Pons (tissue), 1 donor: Measurements from ENCODE around the gene TPM1.
"Not testable (repeated sequence)": the region's sequence is repeated elsewhere in the genome, so short reads cannot be mapped to it uniquely, and the experiment has no call there.

Experiments used
- DNase-seq: peaks from one replicate; pipeline ENCODE4 v3.0.0-alpha.2; 2016; ENCODE audit warnings: low spot score

TPM1 gene

GRCh38 chr15:63041974-63042876 lies at the start of gene TPM1:
TPM1 (plus strand) TSS chr15:63042747; CDS start chr15:63042830, 83 bp downstream.
- DNase-seq: no peak

GRCh38 chr15:62993066-62993465 lies 49.5 kb upstream of the TPM1 start:
- no peak for DNase-seq

DNA sequence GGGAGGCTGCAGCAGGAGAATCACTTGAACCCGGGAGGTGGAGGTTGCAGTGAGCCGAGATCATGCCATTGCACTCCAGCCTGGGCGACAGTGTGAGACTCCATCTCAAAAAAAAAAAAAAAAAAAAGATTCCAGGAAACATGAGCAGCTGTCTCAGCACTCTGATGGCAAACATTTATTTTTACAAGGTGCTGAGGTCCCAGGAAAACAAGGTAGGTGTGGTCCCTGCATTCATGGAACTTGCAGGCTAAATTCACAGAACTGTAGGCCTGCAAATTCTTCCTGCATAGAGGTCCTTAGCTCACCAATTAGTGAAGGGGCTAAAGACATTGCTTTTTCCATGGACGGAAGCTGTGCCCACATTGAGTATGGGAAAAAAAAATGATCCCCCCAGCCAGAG lies 48.9 kb upstream of the TPM1 start:
- not testable (repeated sequence) for DNase-seq

- no peak for DNase-seq
These were observed 48.1 kb upstream of the TPM1 start for GRCh38 chr15:62994439-62994838.

- no peak for DNase-seq
These were observed 47.4 kb upstream of the TPM1 start for GRCh38 chr15:62994975-62995681.

GRCh38 chr15:62997441-62997840 lies 45.1 kb upstream of the TPM1 start:
- no peak for DNase-seq

GRCh38 chr15:62998262-62998890 lies 44.2 kb upstream of the TPM1 start:
- DNase-seq: no peak

DNA sequence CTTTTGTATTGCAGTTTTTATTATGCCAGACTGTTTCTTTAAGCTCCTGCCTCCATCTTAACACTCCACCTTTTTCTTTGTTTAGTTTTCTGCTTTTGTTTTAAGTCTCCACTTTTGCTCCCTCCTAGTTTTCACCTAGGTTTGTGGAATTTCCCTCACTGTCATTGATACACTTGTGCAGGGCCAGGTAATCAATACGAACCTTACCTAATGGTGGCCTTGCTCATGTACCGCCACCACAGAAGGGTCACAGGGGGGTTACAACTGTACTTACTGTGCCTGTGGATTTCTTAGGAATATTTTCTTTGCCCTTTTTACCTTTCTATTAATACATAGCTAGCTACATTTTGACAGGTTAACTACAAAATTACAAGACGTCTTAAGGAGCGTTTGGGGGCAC lies 43.4 kb upstream of the TPM1 start:
- DNase-seq: no peak

DNA sequence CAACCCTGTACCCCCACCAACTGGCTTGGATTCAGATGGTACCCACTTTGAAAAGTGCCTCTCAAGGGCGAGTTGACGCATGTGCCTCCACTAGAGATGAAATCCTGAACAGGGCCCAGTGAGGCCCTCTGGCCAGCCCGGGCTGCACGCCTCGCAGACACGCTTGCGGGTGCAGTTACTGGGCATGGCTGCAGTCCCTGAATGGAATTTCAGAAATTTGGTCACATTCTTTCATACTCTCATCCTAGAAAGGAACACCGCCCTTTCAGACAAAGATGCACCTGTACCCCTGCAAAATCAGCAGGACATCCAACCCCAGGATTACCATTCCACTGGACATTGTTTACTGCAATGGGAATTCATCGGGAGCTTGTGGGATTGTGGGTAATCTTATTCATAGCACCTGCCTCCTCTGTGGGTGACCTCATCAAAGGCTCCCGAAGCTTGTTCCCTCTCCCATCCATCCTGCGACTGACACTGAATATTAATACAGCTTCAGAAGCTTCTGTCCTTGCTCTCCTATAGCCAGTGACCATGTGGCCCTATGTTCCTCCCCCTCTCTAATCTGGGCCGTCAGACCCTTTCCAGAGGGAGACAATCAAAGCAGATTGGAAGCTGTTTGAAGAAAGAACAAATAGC lies 42.5 kb upstream of the TPM1 start:
- no peak for DNase-seq

DNA sequence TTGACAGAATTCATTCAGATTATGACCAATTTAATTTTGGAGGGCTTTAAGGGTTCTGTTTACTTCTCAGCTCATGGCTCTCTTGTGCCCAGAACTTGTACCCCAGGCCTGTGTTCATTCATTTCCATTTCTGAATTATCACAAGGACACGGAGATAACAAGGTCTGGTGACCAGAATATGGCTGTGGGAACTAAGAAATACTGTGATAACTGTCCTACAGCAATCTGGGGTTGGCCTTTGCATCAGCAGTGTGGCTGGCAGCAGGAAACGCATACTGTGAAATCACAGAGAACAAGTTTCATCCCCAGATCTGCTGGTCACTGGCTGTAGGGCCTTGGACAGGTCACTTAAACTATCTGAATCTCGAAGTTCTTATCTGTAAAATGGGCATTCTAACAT lies 41.8 kb upstream of the TPM1 start:
- DNase-seq: no peak

DNA sequence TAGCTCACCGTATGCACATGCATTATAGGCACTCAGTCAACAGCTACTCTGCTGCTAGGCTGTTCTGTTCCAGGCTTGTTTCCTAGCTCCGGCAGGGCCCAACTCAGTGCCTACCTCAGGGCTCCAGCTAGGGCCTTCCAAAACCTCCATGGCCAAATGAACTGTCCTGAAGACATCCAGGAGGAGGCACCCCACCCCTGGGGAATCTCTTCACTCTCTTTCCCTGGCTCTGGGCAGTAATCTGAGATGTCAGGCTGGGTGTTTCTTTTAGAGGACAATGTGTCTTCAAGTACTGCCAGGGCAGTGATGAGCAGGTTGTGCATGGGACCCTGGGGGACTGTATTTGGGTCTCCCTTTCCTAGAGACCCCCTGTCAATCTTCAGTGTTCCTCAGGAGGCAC lies 38.3 kb upstream of the TPM1 start:
- DNase-seq: no peak

DNA sequence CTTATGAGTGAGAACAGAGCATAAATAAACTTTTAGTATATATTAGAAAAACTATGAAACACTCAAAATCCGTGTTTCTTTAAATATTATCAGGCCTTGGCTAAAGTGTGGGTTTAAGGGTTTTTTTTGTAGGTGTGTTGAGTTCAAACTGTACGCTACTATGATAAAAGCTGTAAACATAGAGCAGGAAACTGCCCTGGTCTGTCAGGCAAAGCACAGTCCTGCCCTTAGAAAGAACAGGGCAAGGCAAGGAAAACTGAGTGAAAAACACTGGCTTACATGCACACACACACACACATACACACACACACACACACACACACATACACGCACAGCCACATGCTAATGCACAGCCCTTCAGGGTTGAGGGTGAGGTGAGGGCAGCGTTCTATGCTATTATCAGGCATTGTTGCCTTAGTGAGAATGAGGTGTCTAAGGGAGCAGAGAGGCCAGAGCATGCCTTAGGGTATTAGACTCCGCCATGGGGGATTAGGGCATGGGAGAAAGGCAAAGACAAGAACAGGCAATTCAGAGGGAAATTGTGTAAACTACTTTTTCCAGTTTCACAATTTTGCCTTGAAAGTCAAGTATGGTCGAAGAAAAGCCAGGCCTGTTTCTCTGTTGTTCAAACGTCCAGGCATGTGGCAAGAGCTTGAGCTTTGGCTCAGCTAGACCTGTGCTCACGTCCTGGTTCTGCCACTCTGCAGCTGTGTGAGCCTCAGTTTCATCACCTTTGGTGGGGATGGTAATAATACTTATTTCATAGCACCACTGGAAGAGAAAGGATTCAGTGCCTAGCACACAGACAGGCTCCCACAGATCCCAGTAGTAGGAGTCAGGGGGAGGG lies 36.3 kb upstream of the TPM1 start:
- no peak for DNase-seq

DNA sequence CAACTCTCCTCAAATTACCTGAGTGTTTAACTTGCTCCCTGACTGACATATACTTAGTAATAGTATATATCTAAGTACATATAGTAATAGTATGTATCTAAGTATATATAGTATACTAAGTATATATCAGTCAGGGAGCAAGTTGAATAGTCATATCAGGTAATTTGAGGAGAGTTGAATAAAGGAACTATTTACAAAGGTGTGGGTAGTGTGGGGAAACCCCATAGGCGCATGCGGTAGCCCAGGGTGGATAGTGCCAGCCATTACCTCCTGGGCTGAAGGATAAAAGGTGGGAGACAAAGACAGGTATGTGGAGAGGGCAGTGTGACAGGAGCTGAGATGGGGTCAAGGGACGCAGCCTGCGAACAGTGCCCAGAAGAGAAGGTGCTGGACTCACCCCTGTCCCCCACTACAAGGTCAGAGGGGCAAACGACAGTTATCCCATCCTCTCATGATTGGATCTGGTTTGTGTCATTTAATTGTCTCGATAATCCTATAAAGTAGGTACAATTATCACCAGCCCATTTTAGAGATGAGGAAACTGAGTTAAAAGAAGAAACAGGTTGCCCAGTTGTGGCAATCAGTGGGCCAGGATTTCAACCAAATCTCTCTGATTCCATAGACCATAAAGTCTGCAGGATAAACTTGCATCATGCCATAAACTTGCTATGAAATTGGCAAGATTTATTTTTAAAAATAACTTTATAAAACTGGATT lies 34.1 kb upstream of the TPM1 start:
- DNase-seq: no peak

- no peak for DNase-seq
These were observed 32.2 kb upstream of the TPM1 start for GRCh38 chr15:63010386-63010785.

- DNase-seq: no peak
These were observed 31.4 kb upstream of the TPM1 start for GRCh38 chr15:63010920-63011693.

GRCh38 chr15:63012444-63012843 lies 30.1 kb upstream of the TPM1 start:
- no peak for DNase-seq

- DNase-seq: no peak
These were observed 29.3 kb upstream of the TPM1 start for GRCh38 chr15:63013052-63013808.

DNA sequence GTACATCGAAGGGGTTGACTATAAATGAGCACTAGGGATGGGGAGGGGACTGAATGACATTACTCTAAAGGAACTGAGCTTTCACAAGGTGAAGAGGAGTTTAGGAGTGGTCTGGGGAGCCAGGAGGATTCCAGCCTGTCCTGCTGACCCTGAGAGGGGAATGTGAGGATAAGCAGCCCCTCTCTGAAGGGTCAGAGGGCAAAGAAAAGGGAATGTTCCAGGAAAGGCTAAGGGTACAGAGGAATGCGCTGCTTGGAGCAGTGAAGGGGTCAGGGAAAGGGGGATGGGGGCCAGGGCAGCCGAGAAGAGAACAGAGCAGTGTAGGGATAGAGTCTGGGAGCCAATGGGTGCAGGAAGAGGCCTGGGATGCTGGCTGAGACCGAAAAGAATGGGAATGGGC lies 28.0 kb upstream of the TPM1 start:
- DNase-seq: no peak

DNA sequence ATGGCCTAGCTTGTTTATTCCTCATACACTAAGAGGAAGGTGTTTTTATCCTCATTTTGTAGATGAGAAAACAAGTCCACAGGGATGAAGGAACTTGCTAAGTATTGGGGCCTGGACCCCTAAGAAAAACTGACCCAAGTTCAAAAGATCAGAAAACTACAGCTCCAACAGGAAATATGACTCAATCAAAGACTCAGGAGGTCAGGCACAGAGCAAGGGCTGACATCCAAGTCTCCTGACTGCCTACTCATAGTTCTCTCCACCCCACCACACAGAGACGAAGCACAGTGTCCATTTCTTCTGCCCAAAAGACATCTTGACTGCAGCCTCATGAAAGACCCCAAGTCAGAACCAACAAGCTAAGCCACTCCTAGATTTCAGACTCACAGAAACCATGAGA lies 26.9 kb upstream of the TPM1 start:
- no peak for DNase-seq
